Measurements from ENCODE around the gene FAM114A1. TPM values are rescaled to one million over a fixed set of nuclear protein-coding genes. Genes with fewer than 3 reads are reported as not detected.

Gene FAM114A1
- total and polyA plus RNA-seq, 2 of the 4 experiments (the other 2 are of a cell fraction): 135 to 649 TPM

DNA sequence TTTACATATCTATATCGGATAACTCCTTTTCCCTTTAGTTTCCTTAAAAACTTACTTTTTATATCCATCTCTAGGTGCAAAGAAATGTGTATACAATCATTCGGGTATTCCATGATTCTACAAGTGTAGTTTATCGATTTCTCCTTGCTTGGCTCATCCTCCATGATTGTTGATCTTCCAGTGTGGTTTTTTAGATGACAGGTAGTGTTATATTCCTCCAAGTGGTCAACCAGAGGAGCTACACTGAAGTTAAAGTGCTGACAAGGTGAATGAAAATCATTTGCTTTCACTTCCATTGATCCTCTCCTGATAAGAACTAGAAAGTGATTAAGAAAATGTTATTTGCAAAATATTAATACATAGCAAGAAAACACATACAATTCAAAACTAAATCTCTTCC is 126.1 kb downstream of the FAM114A1 start:
- Histone ChIP-seq H3K79me1 (ENCODE audit: low read depth in 1 of 2, low read length in 2 of 2) (no peaks in the 10 kb centered on the region), H3K9ac (ENCODE audit: low read depth, low read length) (no peak overlapping the region), H3K4me1 (ENCODE audit: control insufficient read depth, insufficient read depth, low read length) (no peaks in the 10 kb centered on the region), H3K27me3 (ENCODE audit: control insufficient read depth, insufficient read depth, low read length) (no peaks in the 10 kb centered on the region), H3K14ac (replicated peaks; ENCODE audit: low read depth, low read length) (no peak overlapping the region), H3K9me1 (ENCODE audit: insufficient read depth, low read length) (peaks cover 5% of the 10 kb centered on the region; the same call in 1 of the 2 replicates), H2BK20ac (ENCODE audit: low read depth, low read length) (no peak overlapping the region), H3K23ac (ENCODE audit: low read depth, low read length) (no peak overlapping the region), H3K27ac (ENCODE audit: insufficient read depth, low read length) (no peak overlapping the region), H4K5ac (ENCODE audit: low read depth, low read length) (no peak overlapping the region), H4K91ac (ENCODE audit: insufficient read depth, low read depth, low read length) (no peak overlapping the region), H3K18ac (ENCODE audit: low read depth, low read length) (no peak overlapping the region), H4K20me1 (ENCODE audit: insufficient read depth, low read length) (no peaks in the 10 kb centered on the region), H3K4me3 (ENCODE audit: insufficient read depth, low read depth, low read length) (no peak overlapping the region), H3K56ac (ENCODE audit: extremely low read depth, insufficient read depth, low read length) (no peak overlapping the region), H3K9me3 (ENCODE audit: control insufficient read depth, insufficient read depth, low read length) (no peaks in the 10 kb centered on the region), H2AK5ac (ENCODE audit: low read depth, low read length) (0 out of 2 replicates have a peak overlapping the region, but pooled peaks have one; percentile 48), H2BK15ac (ENCODE audit: low read depth, low read length) (no peak overlapping the region), H3K36me3 (ENCODE audit: control insufficient read depth, insufficient read depth, low read length) (no peaks in the 10 kb centered on the region), H2AK9ac (replicated peaks; ENCODE audit: low read depth, low read length, poor library complexity) (no peak overlapping the region), H3K4ac (ENCODE audit: low read depth, low read length) (no peak overlapping the region), H2AFZ (replicated peaks; ENCODE audit: low read length, poor library complexity) (no peak overlapping the region), H2BK120ac (ENCODE audit: low read depth, low read length) (no peak overlapping the region), H2BK5ac (ENCODE audit: low read depth, low read length, poor library complexity, severe bottlenecking) (no peak overlapping the region), H4K8ac (ENCODE audit: low read depth in 2 of 2, low read length in 2 of 2) (no peak overlapping the region; a peak in 1 of 4 replicates), H3K4me2 (ENCODE audit: low read depth, low read length) (no peak overlapping the region)
- POLR2A ChIA-PET (ENCODE audit: unreplicated experiment): no interaction called here
- no peak for DNase-seq
- no peak for TF ChIP-seq CEBPB (IDR thresholded peaks at IDR 0.05; ENCODE audit: low read depth, low read length)
- no peak for TF ChIP-seq MAZ (IDR thresholded peaks at IDR 0.05; ENCODE audit: borderline replicate concordance, low read depth, low read length)
- no peak for TF ChIP-seq RCOR1 (IDR thresholded peaks at IDR 0.05; ENCODE audit: insufficient replicate concordance, low read length)
- TF ChIP-seq POLR2A (IDR thresholded peaks at IDR 0.05; ENCODE audit: low read depth, low read length): no peak
- TF ChIP-seq ELK1 (IDR thresholded peaks at IDR 0.05; ENCODE audit: borderline replicate concordance, low read depth, low read length): no peak
- 0 out of 2 replicates have a peak, but pooled peaks have one; percentile 19 for TF ChIP-seq MAFK (IDR thresholded peaks at IDR 0.05; ENCODE audit: low read depth, low read length)
- TF ChIP-seq MXI1 (IDR thresholded peaks at IDR 0.05; ENCODE audit: borderline replicate concordance, low read depth, low read length): no peak
- no peak for TF ChIP-seq SMC3 (IDR thresholded peaks at IDR 0.05; ENCODE audit: low read depth, low read length)
- peak; percentile 27; the same call in 1 of the 2 replicates for TF ChIP-seq RAD21 (IDR thresholded peaks at IDR 0.05; ENCODE audit: low read length)
- no peak for TF ChIP-seq CHD1 (IDR thresholded peaks at IDR 0.05; ENCODE audit: low read depth, low read length)
- no peak for TF ChIP-seq RFX5 (IDR thresholded peaks at IDR 0.05; ENCODE audit: low read depth, low read length)
- no peak for TF ChIP-seq NFE2L2 (IDR thresholded peaks at IDR 0.05; ENCODE audit: low read depth, low read length)
- TF ChIP-seq BHLHE40 (IDR thresholded peaks at IDR 0.05; ENCODE audit: low read depth, low read length): no peak
- TF ChIP-seq FOS (IDR thresholded peaks at IDR 0.05; ENCODE audit: low read depth, low read length): no peak
- 0 out of 2 replicates have a peak, but pooled peaks have one; percentile 23 for TF ChIP-seq CTCF (conservative IDR thresholded peaks at IDR 0.05; ENCODE audit: low read depth, low read length)
- TF ChIP-seq, protein P1, sequence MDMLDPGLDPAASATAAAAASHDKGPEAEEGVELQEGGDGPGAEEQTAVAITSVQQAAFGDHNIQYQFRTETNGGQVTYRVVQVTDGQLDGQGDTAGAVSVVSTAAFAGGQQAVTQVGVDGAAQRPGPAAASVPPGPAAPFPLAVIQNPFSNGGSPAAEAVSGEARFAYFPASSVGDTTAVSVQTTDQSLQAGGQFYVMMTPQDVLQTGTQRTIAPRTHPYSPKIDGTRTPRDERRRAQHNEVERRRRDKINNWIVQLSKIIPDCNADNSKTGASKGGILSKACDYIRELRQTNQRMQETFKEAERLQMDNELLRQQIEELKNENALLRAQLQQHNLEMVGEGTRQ (IDR thresholded peaks at IDR 0.05; ENCODE audit: low read depth, low read length): no peak
- WGBS, 2 experiments (ENCODE audit: extremely low coverage in 2 of 2, insufficient read length in 1 of 2): no CpG with 5 or more reads among the region's 3 CpGs
- intact Hi-C loops (cut with micrococcal nuclease): no loop called here
- ATAC-seq (ENCODE audit: low read depth): no peak
- dilution Hi-C loops (cut with HindIII; ENCODE audit: low sequenced_read_pairs, unreplicated experiment): no loop called here
- CTCF ChIA-PET: interaction anchor here (0.7 to 1.7 kb wide), 2 partner anchors 8 to 10 kb away, joined by 3 to 7 read pairs; no protein-coding TSS in a partner anchor
- BruUV-seq (replicated peaks): no TSS peak
- in situ Hi-C loops (cut with MboI; ENCODE audit: low sequenced_read_pairs): no loop called here
